ENCODE results near the gene ZFX.

DNA sequence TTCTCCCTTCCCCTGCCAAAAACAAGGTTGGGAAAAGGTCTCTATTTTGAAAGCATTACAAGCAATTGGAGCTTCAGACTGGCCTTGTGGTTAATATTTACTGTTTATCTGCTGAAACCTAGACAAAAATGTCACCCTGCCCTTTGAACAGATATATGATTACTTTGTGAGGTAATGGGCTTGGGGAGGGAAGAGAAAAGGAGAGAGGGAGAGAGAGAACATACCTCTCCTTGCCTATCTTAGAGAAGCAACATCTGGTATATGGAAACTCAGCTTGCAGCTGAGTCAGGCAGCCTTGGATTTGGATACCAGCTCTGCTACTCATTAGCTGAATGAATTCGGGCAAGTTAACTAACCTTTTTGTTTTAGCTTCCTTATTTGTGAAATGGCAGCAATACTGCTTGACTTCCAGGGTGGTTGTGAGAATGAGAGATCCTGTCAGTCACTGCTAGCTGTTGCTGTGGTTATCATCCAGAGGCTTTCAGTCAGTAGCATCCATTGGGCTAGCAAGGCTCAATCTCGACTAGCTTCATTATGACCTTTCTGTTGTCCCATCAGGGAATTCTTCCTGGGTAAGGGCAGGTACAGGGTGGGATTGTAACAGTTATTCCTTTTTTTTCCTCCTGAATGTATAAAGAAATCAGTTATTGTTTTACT lies 41.1 kb downstream of the ZFX start:
- TF ChIP-seq, protein P1, sequence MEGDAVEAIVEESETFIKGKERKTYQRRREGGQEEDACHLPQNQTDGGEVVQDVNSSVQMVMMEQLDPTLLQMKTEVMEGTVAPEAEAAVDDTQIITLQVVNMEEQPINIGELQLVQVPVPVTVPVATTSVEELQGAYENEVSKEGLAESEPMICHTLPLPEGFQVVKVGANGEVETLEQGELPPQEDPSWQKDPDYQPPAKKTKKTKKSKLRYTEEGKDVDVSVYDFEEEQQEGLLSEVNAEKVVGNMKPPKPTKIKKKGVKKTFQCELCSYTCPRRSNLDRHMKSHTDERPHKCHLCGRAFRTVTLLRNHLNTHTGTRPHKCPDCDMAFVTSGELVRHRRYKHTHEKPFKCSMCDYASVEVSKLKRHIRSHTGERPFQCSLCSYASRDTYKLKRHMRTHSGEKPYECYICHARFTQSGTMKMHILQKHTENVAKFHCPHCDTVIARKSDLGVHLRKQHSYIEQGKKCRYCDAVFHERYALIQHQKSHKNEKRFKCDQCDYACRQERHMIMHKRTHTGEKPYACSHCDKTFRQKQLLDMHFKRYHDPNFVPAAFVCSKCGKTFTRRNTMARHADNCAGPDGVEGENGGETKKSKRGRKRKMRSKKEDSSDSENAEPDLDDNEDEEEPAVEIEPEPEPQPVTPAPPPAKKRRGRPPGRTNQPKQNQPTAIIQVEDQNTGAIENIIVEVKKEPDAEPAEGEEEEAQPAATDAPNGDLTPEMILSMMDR (IDR thresholded peaks at IDR 0.05; ENCODE audit: insufficient read depth, low read depth, low read length), result no peak
- no peak for TF ChIP-seq EZH2 (IDR thresholded peaks at IDR 0.05; ENCODE audit: insufficient read depth, low read length)

Data from astrocyte (in vitro differentiated cells and primary cell).